Measurements from ENCODE around the gene IGF2R.

IGF2R gene

DNA sequence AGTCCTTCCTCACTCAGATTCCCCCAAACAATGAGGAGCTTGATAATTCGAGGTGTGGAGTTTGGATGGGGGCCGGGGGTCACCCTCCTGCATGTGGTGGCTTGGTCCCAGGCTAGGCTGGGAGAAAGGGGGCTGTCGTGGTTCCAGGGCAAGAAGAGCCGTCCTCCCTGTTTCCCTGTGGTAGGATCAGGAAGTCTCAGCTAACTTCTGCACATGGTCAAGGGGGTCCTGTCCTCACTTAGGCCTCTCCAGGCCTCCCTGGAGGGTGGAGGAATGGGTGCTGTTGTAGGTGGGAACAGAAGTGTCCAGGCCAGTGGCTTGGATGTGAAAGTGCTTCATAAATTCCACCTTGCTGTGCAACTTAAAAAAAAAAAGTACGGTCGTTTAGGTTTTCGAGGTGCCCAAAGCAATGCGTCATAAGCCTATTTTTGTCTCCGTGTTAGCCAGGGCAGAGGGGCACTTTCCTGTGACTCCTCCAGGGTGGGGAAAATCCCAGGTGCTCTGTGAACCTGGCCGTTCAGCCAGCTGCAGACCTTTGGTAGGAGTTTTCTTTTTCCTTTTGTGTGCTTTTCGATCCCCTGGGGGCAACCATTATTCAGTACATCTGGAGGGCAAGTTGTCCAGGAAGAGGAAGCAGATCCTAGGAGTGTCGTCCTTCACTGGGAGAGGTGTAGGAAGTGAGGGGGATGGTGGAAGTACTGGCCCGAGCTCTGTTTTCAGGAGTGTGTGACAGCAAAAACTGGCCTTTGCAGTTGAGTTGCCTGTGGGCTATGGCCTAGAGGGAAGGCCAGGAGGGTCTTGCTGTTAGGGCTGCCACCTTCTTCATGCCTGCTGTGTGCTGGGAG is 9.6 kb downstream of the IGF2R start:
- POLR2A ChIA-PET: interaction anchor here (1.7 kb wide), 1 partner anchor 10 kb away, joined by 7 read pairs; no protein-coding TSS in a partner anchor
- CTCF ChIA-PET: no interaction called here

DNA sequence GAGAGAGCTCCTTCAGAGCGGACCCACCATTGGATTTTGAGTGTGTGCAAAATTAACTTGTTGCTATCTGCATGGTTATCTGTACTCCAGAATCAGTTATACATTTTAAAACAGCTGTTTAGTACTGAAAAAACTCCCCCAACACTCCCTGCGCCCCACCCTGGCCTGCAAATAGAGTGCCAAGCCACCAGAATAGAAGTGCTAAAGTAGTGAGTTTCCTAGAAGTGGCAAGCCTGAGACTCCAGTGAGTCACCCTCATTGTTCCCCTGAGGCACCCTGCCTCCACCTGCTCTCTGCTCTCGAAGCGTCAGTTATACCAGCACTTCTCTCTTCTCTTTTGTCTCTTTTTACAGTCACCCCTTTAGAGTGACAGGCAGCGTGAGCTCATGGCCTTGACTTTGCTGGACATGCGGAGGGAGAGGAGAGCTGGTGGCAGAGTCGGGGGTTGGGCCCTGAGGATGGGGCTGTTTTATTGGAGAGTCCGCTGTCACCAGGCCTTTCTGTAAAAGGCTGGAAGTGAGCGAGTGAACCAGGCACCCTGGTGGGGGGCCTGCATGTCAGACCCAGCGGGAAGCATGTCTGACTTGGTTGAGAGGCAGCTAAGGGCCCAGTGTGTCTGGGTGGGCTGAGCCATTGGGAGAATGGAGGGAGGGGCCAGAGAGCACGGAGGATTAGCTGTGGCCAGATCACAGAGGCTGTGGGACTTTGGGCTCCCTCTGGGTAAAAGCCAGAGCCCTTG is 10.4 kb downstream of the IGF2R start:
- no peak for DNase-seq (ENCODE audit: extremely low spot score)
- CTCF ChIA-PET: no interaction called here
- TF ChIP-seq CTBP1 (IDR thresholded peaks at IDR 0.05; ENCODE audit: borderline replicate concordance): no peak
- no peak for TF ChIP-seq FOXM1 (IDR thresholded peaks at IDR 0.05; ENCODE audit: borderline replicate concordance)
- no peak for TF ChIP-seq SUZ12 (IDR thresholded peaks at IDR 0.05)
- no peak for TF ChIP-seq NFRKB (IDR thresholded peaks at IDR 0.05)
- TF ChIP-seq TARDBP (IDR thresholded peaks at IDR 0.05): no peak
- TF ChIP-seq FOXA1 (IDR thresholded peaks at IDR 0.05): no peak
- peak; percentile 96 for TF ChIP-seq L3MBTL2 (conservative IDR thresholded peaks at IDR 0.05)
- TF ChIP-seq, protein P1, sequence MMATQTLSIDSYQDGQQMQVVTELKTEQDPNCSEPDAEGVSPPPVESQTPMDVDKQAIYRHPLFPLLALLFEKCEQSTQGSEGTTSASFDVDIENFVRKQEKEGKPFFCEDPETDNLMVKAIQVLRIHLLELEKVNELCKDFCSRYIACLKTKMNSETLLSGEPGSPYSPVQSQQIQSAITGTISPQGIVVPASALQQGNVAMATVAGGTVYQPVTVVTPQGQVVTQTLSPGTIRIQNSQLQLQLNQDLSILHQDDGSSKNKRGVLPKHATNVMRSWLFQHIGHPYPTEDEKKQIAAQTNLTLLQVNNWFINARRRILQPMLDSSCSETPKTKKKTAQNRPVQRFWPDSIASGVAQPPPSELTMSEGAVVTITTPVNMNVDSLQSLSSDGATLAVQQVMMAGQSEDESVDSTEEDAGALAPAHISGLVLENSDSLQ (IDR thresholded peaks at IDR 0.05): peak; percentile 84
- no peak for TF ChIP-seq ARNT (IDR thresholded peaks at IDR 0.05)
- TF ChIP-seq ELF4 (IDR thresholded peaks at IDR 0.05): no peak
- no peak for TF ChIP-seq BHLHE40 (IDR thresholded peaks at IDR 0.05; ENCODE audit: borderline replicate concordance)
- POLR2A ChIA-PET: interaction anchor here (1.7 kb wide), 1 partner anchor 11 kb away, joined by 7 read pairs; no protein-coding TSS in a partner anchor

More for the DNA sequence above, 9.6 kb downstream of the IGF2R start:
- DNase-seq (ENCODE audit: extremely low spot score): no peak
- no peak for TF ChIP-seq SP1 (IDR thresholded peaks at IDR 0.05)
- no peak for TF ChIP-seq FOXK2 (IDR thresholded peaks at IDR 0.05)
- no peak for TF ChIP-seq CTBP1 (IDR thresholded peaks at IDR 0.05; ENCODE audit: borderline replicate concordance)
- no peak for TF ChIP-seq ZNF384 (IDR thresholded peaks at IDR 0.05)

DNA sequence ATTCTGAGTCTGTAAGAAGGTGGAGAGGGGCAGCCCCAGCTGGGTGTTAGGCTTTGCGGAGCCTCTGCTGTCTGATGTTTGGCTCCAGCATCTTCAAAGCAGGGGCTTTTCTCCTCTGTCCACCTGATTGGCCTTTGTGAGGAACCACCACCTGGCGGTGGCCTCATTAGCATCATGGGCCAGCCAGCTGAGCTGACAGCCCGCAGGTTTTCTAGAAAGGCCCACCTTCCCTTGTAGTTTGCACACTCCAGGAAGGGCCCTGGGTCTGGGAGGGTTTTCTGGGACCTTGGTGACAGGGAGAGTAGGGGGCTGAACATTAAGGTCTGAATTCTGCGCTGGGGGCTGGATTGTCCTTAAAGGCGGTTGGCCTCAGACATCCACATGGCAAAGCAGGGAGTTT is 11.6 kb downstream of the IGF2R start:
- ChIA-PET POLR2A (no interaction called here), CTCF (no interaction called here)
- no peak for TF ChIP-seq ELF4 (IDR thresholded peaks at IDR 0.05)
- no peak for DNase-seq (ENCODE audit: extremely low spot score)

- TF ChIP-seq LEF1 (IDR thresholded peaks at IDR 0.05; ENCODE audit: borderline replicate concordance) (no peak), CTBP1 (IDR thresholded peaks at IDR 0.05; ENCODE audit: borderline replicate concordance) (no peak), SUZ12 (IDR thresholded peaks at IDR 0.05) (no peak), TARDBP (IDR thresholded peaks at IDR 0.05) (peak; percentile 44; the same call in 1 of the 2 replicates), NFRKB (IDR thresholded peaks at IDR 0.05) (no peak), SP1 (IDR thresholded peaks at IDR 0.05) (no peak)
- CTCF ChIA-PET: no interaction called here
Observed at GRCh38 chr6:159981071-159981402, 12.2 kb downstream of the IGF2R start.

DNA sequence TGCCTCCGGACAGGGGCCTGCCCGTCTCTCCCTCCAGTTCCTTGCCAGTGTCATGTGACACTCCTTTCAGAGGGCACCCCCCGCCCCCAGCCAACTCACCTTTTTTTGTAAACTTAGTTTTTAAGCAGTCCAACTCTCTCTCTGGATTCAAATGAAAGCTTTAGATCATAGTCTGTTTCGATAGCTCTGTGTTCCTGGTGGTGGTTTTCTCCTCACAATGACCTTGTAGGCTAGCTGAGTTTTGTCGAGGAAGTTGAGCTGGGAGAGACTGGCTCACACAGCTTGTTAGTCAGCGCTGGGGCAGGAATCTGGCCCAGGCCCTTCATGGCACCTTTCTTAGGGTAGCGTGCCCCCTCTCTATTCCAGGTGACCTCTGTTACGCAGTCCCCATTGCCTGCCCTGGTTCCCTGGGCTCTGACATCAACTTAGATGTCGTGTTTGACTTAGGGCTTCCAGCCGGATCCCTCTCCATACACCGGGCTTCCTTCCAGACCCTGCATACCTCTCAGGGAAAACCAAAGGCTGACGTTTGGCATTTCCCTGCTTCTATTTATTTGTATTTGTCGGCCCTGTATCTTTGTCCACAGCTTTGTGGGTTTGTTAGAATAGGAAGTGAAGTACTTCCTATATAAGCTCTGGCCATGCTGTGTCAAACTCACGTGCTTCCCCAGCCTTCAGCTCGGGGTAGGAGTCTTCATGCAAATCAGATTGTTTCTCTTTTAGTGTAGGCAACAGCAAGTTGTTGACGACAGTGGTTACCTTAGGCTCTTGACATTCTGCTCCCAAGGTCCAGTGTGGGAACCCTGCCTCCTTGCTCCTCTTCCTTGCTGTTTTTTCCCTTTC is 12.7 kb downstream of the IGF2R start:
- CTCF ChIA-PET: no interaction called here
- POLR2A ChIA-PET: no interaction called here
- DNase-seq (ENCODE audit: extremely low spot score): no peak
- TF ChIP-seq FOXK2 (IDR thresholded peaks at IDR 0.05) (no peak), NFRKB (IDR thresholded peaks at IDR 0.05) (no peak)

More at GRCh38 chr6:159981071-159981402, 12.2 kb downstream of the IGF2R start:
- POLR2A ChIA-PET: no interaction called here
- DNase-seq (ENCODE audit: extremely low spot score): no peak

- ChIA-PET CTCF (no interaction called here), POLR2A (no interaction called here)
- DNase-seq (ENCODE audit: extremely low spot score): no peak
- TF ChIP-seq TARDBP (IDR thresholded peaks at IDR 0.05): no peak
- no peak for TF ChIP-seq SUZ12 (IDR thresholded peaks at IDR 0.05)
- no peak for TF ChIP-seq NFRKB (IDR thresholded peaks at IDR 0.05)
- TF ChIP-seq SP1 (IDR thresholded peaks at IDR 0.05): no peak
- TF ChIP-seq CTBP1 (IDR thresholded peaks at IDR 0.05; ENCODE audit: borderline replicate concordance): no peak
- TF ChIP-seq LEF1 (IDR thresholded peaks at IDR 0.05; ENCODE audit: borderline replicate concordance): no peak
- TF ChIP-seq ARNT (IDR thresholded peaks at IDR 0.05): no peak
- no peak for TF ChIP-seq BHLHE40 (IDR thresholded peaks at IDR 0.05; ENCODE audit: borderline replicate concordance)
- no peak for TF ChIP-seq FOXA1 (IDR thresholded peaks at IDR 0.05)
- TF ChIP-seq, protein P1 (IDR thresholded peaks at IDR 0.05): no peak
- TF ChIP-seq ELF4 (IDR thresholded peaks at IDR 0.05): no peak
- TF ChIP-seq ZNF384 (IDR thresholded peaks at IDR 0.05): no peak
- no peak for TF ChIP-seq FOXK2 (IDR thresholded peaks at IDR 0.05)
- TF ChIP-seq FOXM1 (IDR thresholded peaks at IDR 0.05; ENCODE audit: borderline replicate concordance): no peak
- TF ChIP-seq HDGF (IDR thresholded peaks at IDR 0.05; ENCODE audit: borderline replicate concordance): no peak
- TF ChIP-seq L3MBTL2 (conservative IDR thresholded peaks at IDR 0.05): no peak
Observed at GRCh38 chr6:159982731-159983506, 14.0 kb downstream of the IGF2R start.

Data from HEK293T (cell line).